ENCODE measurements around the gene KCNK16. TPM values are rescaled to one million over a fixed set of nuclear protein-coding genes. Genes with fewer than 3 reads are reported as not detected.

KCNK16 gene
- total RNA-seq, 1 experiment from 2014 or later: not detected

GRCh38 chr6:39330476-39330875 is 8.0 kb upstream of the KCNK16 start:
- no peak overlapping the region for H3K27ac ChIP-seq (ENCODE audit: low read length)
- no peaks in the 10 kb centered on the region for H3K4me1 ChIP-seq (ENCODE audit: control insufficient read depth, insufficient read depth, low read length)
- no peak for DNase-seq (ENCODE audit: low read depth, low spot score)
- in situ Hi-C loops (cut with HindIII; ENCODE audit: low pct_unique_long_range_greater_than_20kb, low sequenced_read_pairs) (no loop called here), intact Hi-C loops (cut with micrococcal nuclease; ENCODE audit: unreplicated experiment) (no loop called here)
- CTCF ChIA-PET: interaction anchor here (0.5 kb wide), 1 partner anchor 242 kb away, joined by 4 read pairs; no protein-coding TSS in a partner anchor
- ATAC-seq: no peak
- no peak for TF ChIP-seq REST (IDR thresholded peaks at IDR 0.05; ENCODE audit: insufficient read depth in 1 of 2, low read depth in 2 of 2, low read length in 1 of 2)
- TF ChIP-seq TCF7L2 (IDR thresholded peaks at IDR 0.05; ENCODE audit: low read depth, low read length): no peak
- no peak for TF ChIP-seq CTCF (IDR thresholded peaks at IDR 0.05)
- TF ChIP-seq SIN3A (IDR thresholded peaks at IDR 0.05; ENCODE audit: borderline replicate concordance, insufficient read depth, low read depth, low read length): no peak
- TF ChIP-seq POLR2AphosphoS5 (IDR thresholded peaks at IDR 0.05; ENCODE audit: low read depth, low read length): no peak
- no TSS peak for BruUV-seq (replicated peaks)
- no peaks in the 10 kb centered on the region for H3K36me3 ChIP-seq (ENCODE audit: control insufficient read depth, insufficient read depth, low read length)
- H3K27me3 ChIP-seq (ENCODE audit: control insufficient read depth, insufficient read depth, low read length): peaks cover 6% of the 10 kb centered on the region
- H3K4me3 ChIP-seq (ENCODE audit: low read depth in 2 of 2, low read length in 2 of 2): no peak overlapping the region
- POLR2A ChIA-PET: interaction anchor here (0.5 to 0.6 kb wide), 2 partner anchors 487 to 987 kb away, joined by 12 to 13 read pairs; no protein-coding TSS in a partner anchor
- H3K9me3 ChIP-seq (ENCODE audit: control insufficient read depth, insufficient read depth, low read depth, low read length): no peaks in the 10 kb centered on the region

- H3K27me3 ChIP-seq (ENCODE audit: control insufficient read depth, insufficient read depth, low read length): peaks cover 6% of the 10 kb centered on the region
- in situ Hi-C loops (cut with HindIII; ENCODE audit: low pct_unique_long_range_greater_than_20kb, low sequenced_read_pairs): no loop called here
- BruUV-seq (replicated peaks): no TSS peak
These were observed 7.6 kb upstream of the KCNK16 start for GRCh38 chr6:39330057-39330456.

More at GRCh38 chr6:39330057-39330456, 7.6 kb upstream of the KCNK16 start:
- no peak overlapping the region for H3K27ac ChIP-seq (ENCODE audit: low read length)
- ATAC-seq (no peak), DNase-seq (ENCODE audit: low read depth, low spot score) (no peak)
- intact Hi-C loops (cut with micrococcal nuclease; ENCODE audit: unreplicated experiment): no loop called here
- H3K4me3 ChIP-seq (ENCODE audit: low read depth in 2 of 2, low read length in 2 of 2): no peak overlapping the region
- CTCF ChIA-PET: no interaction called here
- H3K4me1 ChIP-seq (ENCODE audit: control insufficient read depth, insufficient read depth, low read length): no peaks in the 10 kb centered on the region
- H3K9me3 ChIP-seq (ENCODE audit: control insufficient read depth, insufficient read depth, low read depth, low read length): no peaks in the 10 kb centered on the region
- TF ChIP-seq POLR2AphosphoS5 (IDR thresholded peaks at IDR 0.05; ENCODE audit: low read depth, low read length): no peak
- no peak for TF ChIP-seq CTCF (IDR thresholded peaks at IDR 0.05)
- TF ChIP-seq TCF7L2 (IDR thresholded peaks at IDR 0.05; ENCODE audit: low read depth, low read length): no peak
- no peak for TF ChIP-seq SIN3A (IDR thresholded peaks at IDR 0.05; ENCODE audit: borderline replicate concordance, insufficient read depth, low read depth, low read length)
- TF ChIP-seq REST (IDR thresholded peaks at IDR 0.05; ENCODE audit: insufficient read depth in 1 of 2, low read depth in 2 of 2, low read length in 1 of 2): no peak
- POLR2A ChIA-PET: no interaction called here
- H3K36me3 ChIP-seq (ENCODE audit: control insufficient read depth, insufficient read depth, low read length): no peaks in the 10 kb centered on the region
